ENCODE data around the gene TRIM6. TPM values are rescaled to one million over a fixed set of nuclear protein-coding genes. Genes with fewer than 3 reads are reported as not detected.

The TRIM6 gene
- 14.1 and 17.9 TPM in 2 replicates for total RNA-seq (2021)
- long read RNA-seq, transcript TRIM6-201 (8 exons, 3,217 nt), result major isoform, 41 of 74 reads
- long read RNA-seq, partial matches to known transcripts, result 2 of 74 reads
- long read RNA-seq, other reads (novel, unspliced or antisense), result 31 of 74 reads

DNA sequence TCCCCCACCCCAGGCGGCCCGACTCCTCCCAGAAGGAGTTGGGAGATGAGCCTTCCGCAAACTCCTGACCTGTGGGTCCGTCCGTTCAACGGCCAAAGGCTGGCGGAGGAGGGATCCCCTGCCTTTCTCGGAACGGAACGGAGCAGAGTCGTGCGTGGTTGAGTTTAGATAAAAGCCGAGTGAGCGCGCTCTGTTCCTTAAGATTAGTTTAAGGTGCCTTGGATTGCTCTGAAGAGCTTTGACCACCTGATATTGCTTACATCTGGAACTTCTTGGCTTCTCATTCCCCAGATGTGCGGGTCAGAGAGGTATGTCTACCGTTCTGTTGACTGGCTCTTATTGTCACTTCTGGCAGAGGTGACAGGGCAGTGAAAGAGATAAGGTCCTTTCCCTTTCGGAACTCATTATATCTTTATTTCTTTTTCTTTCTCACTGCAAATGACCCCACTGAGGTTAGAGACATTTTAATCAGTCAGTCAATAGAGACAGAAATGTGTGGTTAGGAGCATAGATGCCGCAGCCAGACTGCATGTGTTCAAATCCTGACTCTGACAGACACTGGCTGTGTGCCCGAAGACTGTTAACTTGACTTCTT is at the start of gene TRIM6:
TRIM6 (plus strand) TSS at position 31 of the 595 bp plus-strand sequence; CDS start at position 292, 261 bp downstream.
- Histone ChIP-seq H2AK5ac (ENCODE audit: insufficient read length, low read length) (no peak within 1 kb of the TSS), H3K4ac (ENCODE audit: low read depth, low read length) (no peak within 1 kb of the TSS), H3K79me2 (ENCODE audit: insufficient read depth, low read length) (peaks cover 4% of the 10 kb centered on the region; the same call in 1 of the 2 replicates), H3T11ph (ENCODE audit: low read length) (no peak within 1 kb of the TSS), H3K27ac (ENCODE audit: insufficient read length, low read depth, low read length) (no peak within 1 kb of the TSS), H2BK120ac (ENCODE audit: low read depth, low read length, poor library complexity, severe bottlenecking) (no peak within 1 kb of the TSS), H3K18ac (ENCODE audit: insufficient read length, low read depth, low read length) (no peak within 1 kb of the TSS), H3K79me1 (ENCODE audit: insufficient read depth, low read depth, low read length, poor library complexity, severe bottlenecking) (no peaks in the 10 kb centered on the region), H2BK15ac (ENCODE audit: low read depth, low read length) (no peak within 1 kb of the TSS), H2BK5ac (ENCODE audit: insufficient read length, low read length) (no peak within 1 kb of the TSS), H3K23me2 (ENCODE audit: insufficient read length, low read depth, low read length, poor library complexity, severe bottlenecking) (peaks cover 7% of the 10 kb centered on the region), H3K14ac (ENCODE audit: insufficient read depth, low read length) (peak within 1 kb of the TSS; percentile 79; the same call in 1 of the 2 replicates), H2BK20ac (ENCODE audit: low read depth, low read length, poor library complexity, severe bottlenecking) (no peak within 1 kb of the TSS), H4K5ac (ENCODE audit: insufficient read length, low read depth, low read length) (no peak within 1 kb of the TSS), H4K20me1 (ENCODE audit: control insufficient read depth, insufficient read depth, insufficient read length) (no peaks in the 10 kb centered on the region), H2AFZ (ENCODE audit: low read length) (peak within 1 kb of the TSS; percentile 73), H3K9me3 (ENCODE audit: control insufficient read depth, low read depth, low read length) (no peaks in the 10 kb centered on the region), H3K4me1 (ENCODE audit: insufficient read depth, low read length) (no peaks in the 10 kb centered on the region), H2BK12ac (ENCODE audit: insufficient read length, low read depth, low read length) (no peak within 1 kb of the TSS), H3K4me2 (ENCODE audit: insufficient read depth, insufficient read length, low read length) (peak within 1 kb of the TSS; percentile 62), H4K91ac (ENCODE audit: insufficient read length, low read depth, low read length) (no peak within 1 kb of the TSS), H3K9ac (ENCODE audit: extremely low read depth, insufficient read length, low read length) (peak within 1 kb of the TSS; percentile 62), H3K27me3 (ENCODE audit: insufficient read depth, low read length) (no peaks in the 10 kb centered on the region), H3K23ac (ENCODE audit: insufficient read length, low read depth, low read length) (no peak within 1 kb of the TSS), H4K8ac (replicated peaks; ENCODE audit: insufficient read length, low read depth, low read length) (no peak within 1 kb of the TSS), H3K56ac (ENCODE audit: insufficient read length, low read depth, low read length) (no peak within 1 kb of the TSS)
- no CpG with 5 or more reads among the region's 20 CpGs for WGBS (ENCODE audit: extremely low coverage, insufficient read length, low lambda C conversion rate)
- TF ChIP-seq CTCF (conservative IDR thresholded peaks at IDR 0.05), result no peak
- Mint-ChIP-seq H3K27me3 (ENCODE audit: low read depth) (no peaks in the 10 kb centered on the region; the same call in 1 of the 2 replicates), H3K4me1 (peaks cover 35 to 41% of the 10 kb centered on the region in 2 experiments), H3K36me3 (ENCODE audit: insufficient read depth in 1 of 3, low read depth in 3 of 3) (no peaks in the 10 kb centered on the region; a peak in 1 of 7 replicates), H3K27ac (peak within 1 kb of the TSS; percentile 91 to 94 (median 93)), H3K4me3 (peak within 1 kb of the TSS; percentile 85 to 93), H3K9me3 (no peaks in the 10 kb centered on the region)
- peak; percentile 74 for DNase-seq

Data from H9 (cell line).